RWPE2 (cell line): ENCODE data around the gene IRGQ.

Source experiments
- ATAC-seq: fragments of 200-7000 bp; cut with Tn5 transposase; 3 replicates; pipeline ENCODE4 v1.9.1; 2021; ENCODE audit warnings: low read depth
- DNase-seq: peaks from one replicate; pipeline ENCODE4 v3.0.0-alpha.2; 2020; ENCODE audit warnings: low spot score
- H3K27ac ChIP-seq: fragments of 450-650 bp; 2 replicates; pipeline ENCODE4 v1.5.1; 2017; ENCODE audit warnings: mild to moderate bottlenecking; ENCODE audit not compliant: poor library complexity, severe bottlenecking
- H3K27me3 ChIP-seq: fragments of 250-450 bp; sonication (Bioruptor Pico); 2 replicates; pipeline ENCODE4 v1.5.1; 2021; ENCODE audit warnings: mild to moderate bottlenecking, moderate library complexity; ENCODE audit not compliant: insufficient read depth, poor library complexity, severe bottlenecking
- H3K36me3 ChIP-seq: fragments of 250-450 bp; sonication (Bioruptor Pico); 2 replicates; pipeline ENCODE4 v1.5.1; 2020; ENCODE audit warnings: low read depth, mild to moderate bottlenecking, moderate library complexity
- H3K4me1 ChIP-seq: fragments of 250-450 bp; sonication (Bioruptor Pico); 2 replicates; pipeline ENCODE4 v1.5.1; 2021; ENCODE audit warnings: mild to moderate bottlenecking, moderate library complexity; ENCODE audit not compliant: insufficient read depth, poor library complexity, severe bottlenecking
- H3K4me3 ChIP-seq: fragments of 250-450 bp; sonication (Bioruptor Pico); 2 replicates; pipeline ENCODE4 v1.5.1; 2021; ENCODE audit warnings: mild to moderate bottlenecking, moderate library complexity; ENCODE audit not compliant: severe bottlenecking
- H3K9me3 ChIP-seq: fragments of 250-450 bp; sonication (Bioruptor Pico); 2 replicates; pipeline ENCODE4 v1.5.1; 2021; ENCODE audit warnings: mild to moderate bottlenecking, moderate library complexity; ENCODE audit not compliant: severe bottlenecking
- CTCF ChIP-seq: fragments of 450-650 bp; IDR thresholded peaks from one replicate; pipeline ENCODE4 v1.5.1; 2017; ENCODE audit warnings: mild to moderate bottlenecking, moderate library complexity; ENCODE audit not compliant: poor library complexity, severe bottlenecking

IRGQ gene

GRCh38 chr19:43540381-43540780 is 55.6 kb downstream of the IRGQ start:
- TF ChIP-seq CTCF, result no peak
- H3K9me3 ChIP-seq, result no peaks in the 10 kb centered on the region
- H3K36me3 ChIP-seq, result peaks cover 40% of the 10 kb centered on the region

GRCh38 chr19:43538922-43539321 is 57.0 kb downstream of the IRGQ start:
- Histone ChIP-seq H3K4me3 (no peak overlapping the region), H3K9me3 (no peaks in the 10 kb centered on the region), H3K27ac (no peak overlapping the region), H3K4me1 (no peaks in the 10 kb centered on the region), H3K36me3 (peaks cover 37% of the 10 kb centered on the region), H3K27me3 (no peaks in the 10 kb centered on the region)
- DNase-seq, result no peak
- TF ChIP-seq CTCF, result no peak
- no peak for ATAC-seq

More at GRCh38 chr19:43540381-43540780, 55.6 kb downstream of the IRGQ start:
- ATAC-seq (no peak), DNase-seq (no peak)
- Histone ChIP-seq H3K4me1 (no peaks in the 10 kb centered on the region), H3K4me3 (no peak overlapping the region), H3K27ac (no peak overlapping the region), H3K27me3 (no peaks in the 10 kb centered on the region)

- Histone ChIP-seq H3K27me3 (no peaks in the 10 kb centered on the region), H3K36me3 (peaks cover 19% of the 10 kb centered on the region), H3K4me1 (peaks cover 4% of the 10 kb centered on the region), H3K27ac (peak overlapping the region; percentile 81), H3K4me3 (no peak overlapping the region), H3K9me3 (no peaks in the 10 kb centered on the region)
- ATAC-seq, result no peak
- TF ChIP-seq CTCF, result peak; percentile 45
- no peak for DNase-seq
Observed at GRCh38 chr19:43534816-43535761, 60.8 kb downstream of the IRGQ start.
